Measurements from ENCODE around the gene RABGGTB.
"Not testable (repeated sequence)": the region's sequence is repeated elsewhere in the genome, so short reads cannot be mapped to it uniquely, and the experiment has no call there.

The RABGGTB gene

GRCh38 chr1:75770761-75771160, 15.3 kb upstream of the RABGGTB start:
- Histone ChIP-seq H3K9me2 (replicated peaks; ENCODE audit: control insufficient read depth, low read length) (no peaks in the 10 kb centered on the region), H3K79me2 (ENCODE audit: control insufficient read depth, low read length) (no peaks in the 10 kb centered on the region), H3K4me3 (ENCODE audit: low read length) (no peak overlapping the region), H3K27me3 (ENCODE audit: control insufficient read depth, low read length) (no peaks in the 10 kb centered on the region), H3K4me1 (ENCODE audit: control insufficient read depth, low read length) (no peaks in the 10 kb centered on the region), H3K4me2 (ENCODE audit: low read length) (no peak overlapping the region), H4K20me1 (ENCODE audit: control insufficient read depth, insufficient read depth, low read depth, low read length) (no peaks in the 10 kb centered on the region), H3K9me3 (ENCODE audit: control insufficient read depth, insufficient read depth, low read length) (no peaks in the 10 kb centered on the region), H3F3A (ENCODE audit: control insufficient read depth, insufficient read depth) (peaks cover 3% of the 10 kb centered on the region; the same call in 1 of the 2 replicates), H3K27ac (ENCODE audit: low read depth, low read length) (no peak overlapping the region), H3K36me3 (ENCODE audit: control insufficient read depth, low read length) (no peaks in the 10 kb centered on the region)
- no peak for TF ChIP-seq EZH2phosphoT487 (IDR thresholded peaks at IDR 0.05; ENCODE audit: borderline replicate concordance, low read length)
- TF ChIP-seq CTCF (IDR thresholded peaks at IDR 0.05; ENCODE audit: low read depth, low read length, poor library complexity, severe bottlenecking), result no peak

DNA sequence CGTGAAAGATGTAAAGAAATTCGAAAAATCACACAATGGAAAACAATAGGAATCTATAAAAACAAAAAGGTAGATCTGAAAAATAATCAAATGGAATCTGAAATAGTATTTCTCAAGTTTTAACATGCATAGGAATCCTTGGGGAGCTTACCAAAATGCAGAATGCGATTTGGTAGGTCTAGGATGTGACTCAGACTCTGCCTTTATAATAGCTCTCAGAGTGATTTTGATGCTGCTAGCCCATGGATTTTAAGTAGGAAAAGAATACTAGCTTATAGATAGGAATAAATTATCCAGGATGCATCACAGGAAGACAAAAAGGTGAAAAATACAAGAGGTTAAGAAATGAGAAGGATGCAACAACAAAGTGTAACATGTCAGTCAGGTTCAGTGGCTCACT, 14.1 kb upstream of the RABGGTB start:
- Histone ChIP-seq H3K4me2 (ENCODE audit: low read length) (no peak overlapping the region), H3K27ac (ENCODE audit: low read depth, low read length) (no peak overlapping the region), H4K20me1 (ENCODE audit: control insufficient read depth, insufficient read depth, low read depth, low read length) (no peaks in the 10 kb centered on the region), H3K36me3 (ENCODE audit: control insufficient read depth, low read length) (no peaks in the 10 kb centered on the region), H3K27me3 (ENCODE audit: control insufficient read depth, low read length) (no peaks in the 10 kb centered on the region), H3K79me2 (ENCODE audit: control insufficient read depth, low read length) (no peaks in the 10 kb centered on the region), H3K9me3 (ENCODE audit: control insufficient read depth, insufficient read depth, low read length) (no peaks in the 10 kb centered on the region), H3K4me1 (ENCODE audit: control insufficient read depth, low read length) (no peaks in the 10 kb centered on the region), H3K9me2 (replicated peaks; ENCODE audit: control insufficient read depth, low read length) (no peaks in the 10 kb centered on the region), H3F3A (ENCODE audit: control insufficient read depth, insufficient read depth) (peaks cover 3% of the 10 kb centered on the region; the same call in 1 of the 2 replicates), H3K4me3 (ENCODE audit: low read length) (no peak overlapping the region)
- TF ChIP-seq CTCF (IDR thresholded peaks at IDR 0.05; ENCODE audit: low read depth, low read length, poor library complexity, severe bottlenecking) (no peak), EZH2phosphoT487 (IDR thresholded peaks at IDR 0.05; ENCODE audit: borderline replicate concordance, low read length) (no peak)

DNA sequence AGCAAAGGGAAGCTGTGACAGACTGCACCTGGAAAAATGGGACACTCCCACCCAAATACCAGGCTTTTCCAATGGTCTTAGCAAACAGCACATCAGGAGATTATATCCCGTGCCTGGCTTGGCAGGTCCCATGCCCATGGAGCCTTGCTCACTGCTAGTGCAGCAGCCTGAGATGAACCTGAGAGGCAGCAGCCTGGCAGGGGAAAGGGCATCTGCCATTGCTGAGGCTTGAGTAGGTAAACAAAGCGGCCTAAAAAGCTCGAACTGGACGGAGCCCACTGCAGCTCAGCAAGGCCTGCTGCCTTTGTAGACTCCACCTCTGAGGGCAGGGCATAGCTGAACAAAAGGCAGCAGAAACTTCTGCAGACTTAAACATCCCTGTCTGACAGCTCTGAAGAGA, 8.2 kb upstream of the RABGGTB start:
- not testable (repeated sequence) for H4K20me1 ChIP-seq (ENCODE audit: control insufficient read depth, insufficient read depth, low read depth, low read length); H3K27ac ChIP-seq (ENCODE audit: low read depth, low read length); H3K27me3 ChIP-seq (ENCODE audit: control insufficient read depth, low read length); H3K9me2 ChIP-seq (replicated peaks; ENCODE audit: control insufficient read depth, low read length); H3K4me3 ChIP-seq (ENCODE audit: low read length); H3K79me2 ChIP-seq (ENCODE audit: control insufficient read depth, low read length); H3K4me1 ChIP-seq (ENCODE audit: control insufficient read depth, low read length); H3K9me3 ChIP-seq (ENCODE audit: control insufficient read depth, insufficient read depth, low read length); H3F3A ChIP-seq (ENCODE audit: control insufficient read depth, insufficient read depth); H3K4me2 ChIP-seq (ENCODE audit: low read length); H3K36me3 ChIP-seq (ENCODE audit: control insufficient read depth, low read length)

- not testable (repeated sequence) for H3K27me3 ChIP-seq (ENCODE audit: control insufficient read depth, low read length)
These were observed 7.4 kb upstream of the RABGGTB start for GRCh38 chr1:75778694-75779093.

DNA sequence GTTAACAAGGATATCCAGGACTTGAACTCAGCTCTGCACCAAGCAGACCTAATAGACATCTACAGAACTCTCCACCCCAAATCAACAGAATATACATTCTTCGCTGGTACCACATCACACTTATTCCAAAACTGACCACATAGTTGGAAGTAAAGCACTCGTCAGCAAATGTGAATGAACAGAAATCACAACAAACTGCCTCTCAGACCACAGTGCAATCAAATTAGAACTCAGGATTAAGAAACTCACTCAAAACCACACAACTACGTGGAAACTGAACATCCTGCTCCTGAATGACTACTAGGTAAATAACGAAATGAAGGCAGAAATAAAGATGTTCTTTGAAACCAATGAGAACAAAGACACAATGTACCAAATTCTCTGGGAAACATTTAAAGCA, 5.9 kb upstream of the RABGGTB start:
- not testable (repeated sequence) for H4K20me1 ChIP-seq (ENCODE audit: control insufficient read depth, insufficient read depth, low read depth, low read length); H3K9me3 ChIP-seq (ENCODE audit: control insufficient read depth, insufficient read depth, low read length); H3K4me1 ChIP-seq (ENCODE audit: control insufficient read depth, low read length); H3K27ac ChIP-seq (ENCODE audit: low read depth, low read length); H3K4me3 ChIP-seq (ENCODE audit: low read length); H3K36me3 ChIP-seq (ENCODE audit: control insufficient read depth, low read length); H3K4me2 ChIP-seq (ENCODE audit: low read length); H3K27me3 ChIP-seq (ENCODE audit: control insufficient read depth, low read length); H3K79me2 ChIP-seq (ENCODE audit: control insufficient read depth, low read length); H3K9me2 ChIP-seq (replicated peaks; ENCODE audit: control insufficient read depth, low read length); H3F3A ChIP-seq (ENCODE audit: control insufficient read depth, insufficient read depth)

More at GRCh38 chr1:75778694-75779093, 7.4 kb upstream of the RABGGTB start:
- H3K79me2 ChIP-seq (ENCODE audit: control insufficient read depth, low read length); H4K20me1 ChIP-seq (ENCODE audit: control insufficient read depth, insufficient read depth, low read depth, low read length); H3K9me2 ChIP-seq (replicated peaks; ENCODE audit: control insufficient read depth, low read length); H3K9me3 ChIP-seq (ENCODE audit: control insufficient read depth, insufficient read depth, low read length); H3K27ac ChIP-seq (ENCODE audit: low read depth, low read length); H3K4me2 ChIP-seq (ENCODE audit: low read length); H3K36me3 ChIP-seq (ENCODE audit: control insufficient read depth, low read length); H3K4me3 ChIP-seq (ENCODE audit: low read length); H3F3A ChIP-seq (ENCODE audit: control insufficient read depth, insufficient read depth); H3K4me1 ChIP-seq (ENCODE audit: control insufficient read depth, low read length): not testable (repeated sequence)

DNA sequence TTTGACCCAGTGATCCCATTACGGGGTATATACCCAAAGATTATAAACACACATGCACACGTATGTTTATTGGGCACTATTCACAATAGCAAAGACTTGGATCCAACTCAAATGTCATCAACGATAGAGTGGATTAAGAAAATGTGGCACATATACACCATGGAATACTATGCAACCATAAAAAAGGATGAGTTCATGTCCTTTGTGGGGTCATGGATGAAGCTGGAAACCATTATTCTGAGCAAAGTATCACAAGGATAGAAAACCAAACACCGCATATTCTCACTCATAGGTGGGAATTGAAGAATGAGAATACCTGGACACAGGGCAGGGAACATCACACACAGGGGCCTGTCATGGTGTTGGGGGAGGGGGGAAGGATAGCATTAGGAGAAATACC, 2.1 kb upstream of the RABGGTB start:
- Histone ChIP-seq H4K20me1 (ENCODE audit: control insufficient read depth, insufficient read depth, low read depth, low read length) (peaks cover 12% of the 10 kb centered on the region; the same call in 1 of the 2 replicates), H3K36me3 (ENCODE audit: control insufficient read depth, low read length) (peaks cover 29% of the 10 kb centered on the region), H3K4me2 (ENCODE audit: low read length) (peak overlapping the region; percentile 70), H3K4me3 (ENCODE audit: low read length) (peak overlapping the region; percentile 88), H3K27ac (ENCODE audit: low read depth, low read length) (peak overlapping the region; percentile 92), H3K79me2 (ENCODE audit: control insufficient read depth, low read length) (peaks cover 42% of the 10 kb centered on the region), H3K4me1 (ENCODE audit: control insufficient read depth, low read length) (peaks cover 22% of the 10 kb centered on the region), H3F3A (ENCODE audit: control insufficient read depth, insufficient read depth) (peaks cover 37% of the 10 kb centered on the region)
- H3K9me3 ChIP-seq (ENCODE audit: control insufficient read depth, insufficient read depth, low read length); H3K27me3 ChIP-seq (ENCODE audit: control insufficient read depth, low read length); H3K9me2 ChIP-seq (replicated peaks; ENCODE audit: control insufficient read depth, low read length): not testable (repeated sequence)
